Measurements from ENCODE around the gene AKNA.

AKNA gene

GRCh38 chr9:114428466-114428865, 40.7 kb upstream of the AKNA start:
- no peaks in the 10 kb centered on the region for H3K9me3 ChIP-seq (ENCODE audit: control insufficient read depth, low read depth, low read length)
- no peak overlapping the region for H3K27ac ChIP-seq (ENCODE audit: low read length)

GRCh38 chr9:114427644-114428043, 39.9 kb upstream of the AKNA start:
- no peak overlapping the region for H3K4me3 ChIP-seq (ENCODE audit: low read length)
- H3K9me3 ChIP-seq (ENCODE audit: control insufficient read depth, low read depth, low read length) = no peaks in the 10 kb centered on the region
- no peaks in the 10 kb centered on the region for H3K4me1 ChIP-seq (ENCODE audit: control insufficient read depth, low read depth, low read length)
- H3K9ac ChIP-seq (ENCODE audit: low read length) = no peak overlapping the region
- H3K27me3 ChIP-seq (ENCODE audit: control insufficient read depth, insufficient read depth, low read length) = no peaks in the 10 kb centered on the region
- no peaks in the 10 kb centered on the region for H3K36me3 ChIP-seq (ENCODE audit: control insufficient read depth, low read depth, low read length)
- H3K27ac ChIP-seq (ENCODE audit: low read length) = no peak overlapping the region

More at GRCh38 chr9:114428466-114428865, 40.7 kb upstream of the AKNA start:
- Histone ChIP-seq H3K36me3 (ENCODE audit: control insufficient read depth, low read depth, low read length) (no peaks in the 10 kb centered on the region), H3K4me1 (ENCODE audit: control insufficient read depth, low read depth, low read length) (no peaks in the 10 kb centered on the region), H3K4me3 (ENCODE audit: low read length) (no peak overlapping the region), H3K9ac (ENCODE audit: low read length) (no peak overlapping the region), H3K27me3 (ENCODE audit: control insufficient read depth, insufficient read depth, low read length) (no peaks in the 10 kb centered on the region)

- Histone ChIP-seq H3K9me3 (ENCODE audit: control insufficient read depth, low read depth, low read length) (no peaks in the 10 kb centered on the region), H3K36me3 (ENCODE audit: control insufficient read depth, low read depth, low read length) (no peaks in the 10 kb centered on the region), H3K4me1 (ENCODE audit: control insufficient read depth, low read depth, low read length) (no peaks in the 10 kb centered on the region), H3K27ac (ENCODE audit: low read length) (no peak overlapping the region), H3K9ac (ENCODE audit: low read length) (no peak overlapping the region), H3K27me3 (ENCODE audit: control insufficient read depth, insufficient read depth, low read length) (no peaks in the 10 kb centered on the region), H3K4me3 (ENCODE audit: low read length) (no peak overlapping the region)
Measured at GRCh38 chr9:114426046-114426948, 38.5 kb upstream of the AKNA start.

GRCh38 chr9:114425126-114425525, 37.3 kb upstream of the AKNA start:
- Histone ChIP-seq H3K36me3 (ENCODE audit: control insufficient read depth, low read depth, low read length) (no peaks in the 10 kb centered on the region), H3K9ac (ENCODE audit: low read length) (no peak overlapping the region), H3K9me3 (ENCODE audit: control insufficient read depth, low read depth, low read length) (no peaks in the 10 kb centered on the region), H3K4me1 (ENCODE audit: control insufficient read depth, low read depth, low read length) (no peaks in the 10 kb centered on the region), H3K4me3 (ENCODE audit: low read length) (no peak overlapping the region), H3K27ac (ENCODE audit: low read length) (no peak overlapping the region), H3K27me3 (ENCODE audit: control insufficient read depth, insufficient read depth, low read length) (no peaks in the 10 kb centered on the region)

GRCh38 chr9:114424126-114424525, 36.3 kb upstream of the AKNA start:
- no peaks in the 10 kb centered on the region for H3K27me3 ChIP-seq (ENCODE audit: control insufficient read depth, insufficient read depth, low read length)
- H3K4me3 ChIP-seq (ENCODE audit: low read length) = no peak overlapping the region
- H3K9ac ChIP-seq (ENCODE audit: low read length) = no peak overlapping the region

GRCh38 chr9:114423181-114423580, 35.4 kb upstream of the AKNA start:
- Histone ChIP-seq H3K36me3 (ENCODE audit: control insufficient read depth, low read depth, low read length) (no peaks in the 10 kb centered on the region), H3K27ac (ENCODE audit: low read length) (no peak overlapping the region), H3K27me3 (ENCODE audit: control insufficient read depth, insufficient read depth, low read length) (no peaks in the 10 kb centered on the region), H3K9me3 (ENCODE audit: control insufficient read depth, low read depth, low read length) (no peaks in the 10 kb centered on the region), H3K9ac (ENCODE audit: low read length) (no peak overlapping the region), H3K4me3 (ENCODE audit: low read length) (no peak overlapping the region), H3K4me1 (ENCODE audit: control insufficient read depth, low read depth, low read length) (no peaks in the 10 kb centered on the region)

More at GRCh38 chr9:114424126-114424525, 36.3 kb upstream of the AKNA start:
- no peaks in the 10 kb centered on the region for H3K36me3 ChIP-seq (ENCODE audit: control insufficient read depth, low read depth, low read length)
- no peaks in the 10 kb centered on the region for H3K9me3 ChIP-seq (ENCODE audit: control insufficient read depth, low read depth, low read length)
- no peaks in the 10 kb centered on the region for H3K4me1 ChIP-seq (ENCODE audit: control insufficient read depth, low read depth, low read length)
- H3K27ac ChIP-seq (ENCODE audit: low read length) = no peak overlapping the region

GRCh38 chr9:114421147-114421546, 33.4 kb upstream of the AKNA start:
- Histone ChIP-seq H3K9ac (ENCODE audit: low read length) (no peak overlapping the region), H3K4me3 (ENCODE audit: low read length) (no peak overlapping the region), H3K27ac (ENCODE audit: low read length) (no peak overlapping the region), H3K36me3 (ENCODE audit: control insufficient read depth, low read depth, low read length) (no peaks in the 10 kb centered on the region), H3K9me3 (ENCODE audit: control insufficient read depth, low read depth, low read length) (no peaks in the 10 kb centered on the region), H3K4me1 (ENCODE audit: control insufficient read depth, low read depth, low read length) (no peaks in the 10 kb centered on the region), H3K27me3 (ENCODE audit: control insufficient read depth, insufficient read depth, low read length) (no peaks in the 10 kb centered on the region)

- no peaks in the 10 kb centered on the region for H3K4me1 ChIP-seq (ENCODE audit: control insufficient read depth, low read depth, low read length)
Measured at GRCh38 chr9:114419796-114420195, 32.0 kb upstream of the AKNA start.

GRCh38 chr9:114418053-114418452, 30.3 kb upstream of the AKNA start:
- Histone ChIP-seq H3K27me3 (ENCODE audit: control insufficient read depth, insufficient read depth, low read length) (no peaks in the 10 kb centered on the region), H3K4me1 (ENCODE audit: control insufficient read depth, low read depth, low read length) (peaks cover 6% of the 10 kb centered on the region), H3K4me3 (ENCODE audit: low read length) (no peak overlapping the region), H3K9me3 (ENCODE audit: control insufficient read depth, low read depth, low read length) (no peaks in the 10 kb centered on the region), H3K36me3 (ENCODE audit: control insufficient read depth, low read depth, low read length) (no peaks in the 10 kb centered on the region), H3K9ac (ENCODE audit: low read length) (no peak overlapping the region), H3K27ac (ENCODE audit: low read length) (no peak overlapping the region)

More at GRCh38 chr9:114419796-114420195, 32.0 kb upstream of the AKNA start:
- Histone ChIP-seq H3K9ac (ENCODE audit: low read length) (no peak overlapping the region), H3K27me3 (ENCODE audit: control insufficient read depth, insufficient read depth, low read length) (no peaks in the 10 kb centered on the region), H3K36me3 (ENCODE audit: control insufficient read depth, low read depth, low read length) (no peaks in the 10 kb centered on the region), H3K4me3 (ENCODE audit: low read length) (no peak overlapping the region), H3K9me3 (ENCODE audit: control insufficient read depth, low read depth, low read length) (no peaks in the 10 kb centered on the region), H3K27ac (ENCODE audit: low read length) (no peak overlapping the region)

- Histone ChIP-seq H3K27ac (ENCODE audit: low read length) (no peak overlapping the region), H3K4me3 (ENCODE audit: low read length) (no peak overlapping the region), H3K9ac (ENCODE audit: low read length) (no peak overlapping the region), H3K4me1 (ENCODE audit: control insufficient read depth, low read depth, low read length) (peaks cover 6% of the 10 kb centered on the region), H3K36me3 (ENCODE audit: control insufficient read depth, low read depth, low read length) (no peaks in the 10 kb centered on the region), H3K9me3 (ENCODE audit: control insufficient read depth, low read depth, low read length) (no peaks in the 10 kb centered on the region), H3K27me3 (ENCODE audit: control insufficient read depth, insufficient read depth, low read length) (no peaks in the 10 kb centered on the region)
Measured at GRCh38 chr9:114417511-114417910, 29.7 kb upstream of the AKNA start.

GRCh38 chr9:114416906-114417305, 29.1 kb upstream of the AKNA start:
- Histone ChIP-seq H3K36me3 (ENCODE audit: control insufficient read depth, low read depth, low read length) (no peaks in the 10 kb centered on the region), H3K27ac (ENCODE audit: low read length) (no peak overlapping the region), H3K9me3 (ENCODE audit: control insufficient read depth, low read depth, low read length) (no peaks in the 10 kb centered on the region), H3K4me3 (ENCODE audit: low read length) (no peak overlapping the region), H3K9ac (ENCODE audit: low read length) (no peak overlapping the region), H3K27me3 (ENCODE audit: control insufficient read depth, insufficient read depth, low read length) (no peaks in the 10 kb centered on the region), H3K4me1 (ENCODE audit: control insufficient read depth, low read depth, low read length) (peaks cover 6% of the 10 kb centered on the region)

GRCh38 chr9:114416290-114416689, 28.5 kb upstream of the AKNA start:
- H3K27me3 ChIP-seq (ENCODE audit: control insufficient read depth, insufficient read depth, low read length) = no peaks in the 10 kb centered on the region
- H3K36me3 ChIP-seq (ENCODE audit: control insufficient read depth, low read depth, low read length) = no peaks in the 10 kb centered on the region
- H3K4me1 ChIP-seq (ENCODE audit: control insufficient read depth, low read depth, low read length) = peaks cover 6% of the 10 kb centered on the region
- no peak overlapping the region for H3K9ac ChIP-seq (ENCODE audit: low read length)
- H3K27ac ChIP-seq (ENCODE audit: low read length) = no peak overlapping the region
- no peaks in the 10 kb centered on the region for H3K9me3 ChIP-seq (ENCODE audit: control insufficient read depth, low read depth, low read length)
- H3K4me3 ChIP-seq (ENCODE audit: low read length) = no peak overlapping the region

Data from iPS-18a (cell line).